ENCODE results near the gene TARS1. TPM values are rescaled to one million over a fixed set of nuclear protein-coding genes. Genes with fewer than 3 reads are reported as not detected.

Gene TARS1
- total RNA-seq, 1 experiment from 2014 or later, result 324 TPM

DNA sequence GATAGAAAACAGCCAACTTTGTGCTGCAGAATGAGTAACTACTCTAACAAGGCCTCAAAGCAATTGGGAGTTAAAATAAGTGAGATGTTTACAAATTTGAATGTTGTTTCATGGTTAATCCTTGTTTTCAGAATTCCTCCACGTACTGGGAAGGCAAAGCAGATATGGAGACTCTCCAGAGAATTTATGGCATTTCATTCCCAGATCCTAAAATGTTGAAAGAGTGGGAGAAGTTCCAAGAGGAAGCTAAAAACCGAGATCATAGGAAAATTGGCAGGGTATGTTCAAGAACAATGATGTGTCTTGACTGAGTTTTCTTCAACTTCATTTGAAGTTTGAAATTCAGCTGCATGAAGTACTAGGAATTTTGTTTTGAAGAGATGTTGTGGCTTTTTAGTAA is 16.4 kb downstream of the TARS1 start:
- peaks cover 100% of the 10 kb centered on the region for H3K36me3 ChIP-seq (ENCODE audit: insufficient read depth, low read length, poor library complexity, severe bottlenecking)
- H3K4me3 ChIP-seq (ENCODE audit: low read depth, low read length, poor library complexity, severe bottlenecking), result no peak overlapping the region
- no TSS peak for BruUV-seq (replicated peaks)
- DNase-seq (ENCODE audit: low spot score), result no peak
- no peaks in the 10 kb centered on the region for H3K4me1 ChIP-seq (ENCODE audit: insufficient read depth, low read length, poor library complexity, severe bottlenecking)
- no peaks in the 10 kb centered on the region for H3K27me3 ChIP-seq (replicated peaks; ENCODE audit: insufficient read depth, low read depth, low read length, poor library complexity)
- no peaks in the 10 kb centered on the region for H3K9me3 ChIP-seq (ENCODE audit: low read depth, low read length, poor library complexity, severe bottlenecking)
- POLR2A ChIA-PET (ENCODE audit: low non-redundant PET), result no interaction called here
- CTCF ChIA-PET, result no interaction called here
- no peak overlapping the region for H3K27ac ChIP-seq (ENCODE audit: low read depth, low read length, poor library complexity, severe bottlenecking)
- no peak for TF ChIP-seq CTCF (conservative IDR thresholded peaks at IDR 0.05; ENCODE audit: low read depth, low read length)
- no peak for TF ChIP-seq EZH2 (IDR thresholded peaks at IDR 0.05; ENCODE audit: borderline replicate concordance, low read depth, low read length, poor library complexity, severe bottlenecking)
- intact Hi-C loops (cut with micrococcal nuclease; ENCODE audit: unreplicated experiment), result no loop called here

GRCh38 chr5:33457817-33458216 is 17.1 kb downstream of the TARS1 start:
- no TSS peak for BruUV-seq (replicated peaks)
- Histone ChIP-seq H3K4me1 (ENCODE audit: insufficient read depth, low read length, poor library complexity, severe bottlenecking) (no peaks in the 10 kb centered on the region), H3K36me3 (ENCODE audit: insufficient read depth, low read length, poor library complexity, severe bottlenecking) (peaks cover 100% of the 10 kb centered on the region), H3K27me3 (replicated peaks; ENCODE audit: insufficient read depth, low read depth, low read length, poor library complexity) (no peaks in the 10 kb centered on the region), H3K4me3 (ENCODE audit: low read depth, low read length, poor library complexity, severe bottlenecking) (no peak overlapping the region), H3K9me3 (ENCODE audit: low read depth, low read length, poor library complexity, severe bottlenecking) (no peaks in the 10 kb centered on the region), H3K27ac (ENCODE audit: low read depth, low read length, poor library complexity, severe bottlenecking) (no peak overlapping the region)
- ChIA-PET POLR2A (ENCODE audit: low non-redundant PET) (no interaction called here), CTCF (no interaction called here)
- intact Hi-C loops (cut with micrococcal nuclease; ENCODE audit: unreplicated experiment), result no loop called here
- no peak for DNase-seq (ENCODE audit: low spot score)
- TF ChIP-seq CTCF (conservative IDR thresholded peaks at IDR 0.05; ENCODE audit: low read depth, low read length), result no peak
- no peak for TF ChIP-seq EZH2 (IDR thresholded peaks at IDR 0.05; ENCODE audit: borderline replicate concordance, low read depth, low read length, poor library complexity, severe bottlenecking)

DNA sequence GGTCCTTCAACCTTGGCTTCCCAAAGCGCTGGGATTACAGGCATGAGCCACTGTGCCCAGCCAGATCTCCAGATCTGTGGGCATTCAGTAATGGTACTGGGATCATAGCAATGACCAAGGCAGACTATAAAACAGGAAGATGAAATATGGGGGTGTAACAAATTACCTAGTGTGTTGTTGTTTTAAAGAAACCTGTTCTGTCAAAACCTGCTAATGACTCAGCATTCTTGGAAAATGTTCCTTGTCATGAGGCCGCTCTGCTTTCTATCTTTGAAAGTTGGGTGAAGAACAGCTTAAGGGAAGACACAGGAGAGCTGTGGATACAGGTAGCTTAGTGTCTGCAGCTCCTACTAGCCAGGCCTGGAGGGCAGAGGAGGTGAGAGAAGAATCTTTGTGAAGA is 19.4 kb downstream of the TARS1 start:
- no peaks in the 10 kb centered on the region for H3K4me1 ChIP-seq (ENCODE audit: insufficient read depth, low read length, poor library complexity, severe bottlenecking)
- no peaks in the 10 kb centered on the region for H3K9me3 ChIP-seq (ENCODE audit: low read depth, low read length, poor library complexity, severe bottlenecking)
- no TSS peak for BruUV-seq (replicated peaks)
- CTCF ChIA-PET, result no interaction called here
- peak overlapping the region; percentile 19 for H3K27ac ChIP-seq (ENCODE audit: low read depth, low read length, poor library complexity, severe bottlenecking)
- POLR2A ChIA-PET (ENCODE audit: low non-redundant PET), result no interaction called here
- no peak overlapping the region for H3K4me3 ChIP-seq (ENCODE audit: low read depth, low read length, poor library complexity, severe bottlenecking)
- TF ChIP-seq EZH2 (IDR thresholded peaks at IDR 0.05; ENCODE audit: borderline replicate concordance, low read depth, low read length, poor library complexity, severe bottlenecking), result no peak
- TF ChIP-seq CTCF (conservative IDR thresholded peaks at IDR 0.05; ENCODE audit: low read depth, low read length), result no peak
- no peaks in the 10 kb centered on the region for H3K27me3 ChIP-seq (replicated peaks; ENCODE audit: insufficient read depth, low read depth, low read length, poor library complexity)
- peaks cover 97% of the 10 kb centered on the region for H3K36me3 ChIP-seq (ENCODE audit: insufficient read depth, low read length, poor library complexity, severe bottlenecking)
- intact Hi-C loops (cut with micrococcal nuclease; ENCODE audit: unreplicated experiment), result no loop called here
- DNase-seq (ENCODE audit: low spot score), result no peak

Data from A673 (cell line).